GM20000 (cell line): ENCODE measurements around the gene TOR4A.

Experiments used
- DNase-seq: peaks from one replicate; pipeline ENCODE4 v3.0.0; 2012; ENCODE audit warnings: low spot score
- TF ChIP-seq, protein P1 (sequence below): IDR thresholded peaks from 2 replicates; pipeline ENCODE4 v1.5.1; 2012; ENCODE audit warnings: mild to moderate bottlenecking, control low read depth; ENCODE audit errors: extremely low read depth, missing control alignments

Gene TOR4A

DNA sequence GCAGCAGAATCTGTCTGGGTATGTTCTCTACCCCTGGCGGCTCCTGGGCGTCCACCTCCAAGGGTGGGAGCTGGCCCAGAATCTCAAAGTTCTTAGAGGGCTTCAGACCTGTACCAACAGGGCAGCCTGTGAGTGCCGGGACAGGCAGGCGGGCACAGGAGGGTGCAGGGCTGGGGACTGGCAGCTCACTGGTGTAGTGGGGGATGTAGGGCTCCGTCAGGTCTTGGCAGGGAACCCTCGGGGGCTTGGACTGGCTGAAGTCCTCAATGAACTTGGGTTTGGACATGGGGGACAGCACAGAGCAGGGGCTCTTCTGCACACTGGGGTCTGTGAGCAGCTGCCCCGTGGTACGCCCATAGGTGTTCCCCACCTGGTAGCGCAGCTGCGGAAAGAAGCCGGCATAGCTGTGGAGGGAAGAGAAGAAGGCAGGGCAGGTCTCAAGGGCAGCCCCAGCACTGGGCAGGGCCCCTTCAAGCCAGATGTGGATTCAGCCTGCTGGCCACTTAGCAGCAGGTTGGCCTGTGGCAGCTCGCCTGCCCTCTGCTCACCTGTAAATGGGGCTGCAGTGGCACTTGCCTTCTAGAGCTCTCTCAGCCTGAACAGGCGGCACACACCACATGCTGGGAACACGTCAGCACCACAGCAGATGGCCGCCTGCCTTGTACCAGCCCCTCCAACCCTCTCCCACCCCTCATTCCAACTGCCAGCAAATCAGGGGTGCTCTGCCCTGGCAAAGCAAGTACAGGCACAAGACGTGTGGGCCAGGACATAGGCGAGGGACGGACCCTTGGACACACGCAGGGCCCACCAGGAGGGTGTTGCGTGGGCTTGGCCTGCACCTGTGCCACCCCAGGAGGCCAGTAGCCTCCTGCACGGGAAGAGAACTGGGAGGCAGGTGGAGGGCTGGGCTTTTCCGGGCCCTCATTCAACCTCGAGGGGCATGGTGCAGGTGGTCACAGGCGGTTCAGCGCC lies 31.8 kb upstream of the TOR4A start:
- DNase-seq = no peak
- TF ChIP-seq, protein P1, sequence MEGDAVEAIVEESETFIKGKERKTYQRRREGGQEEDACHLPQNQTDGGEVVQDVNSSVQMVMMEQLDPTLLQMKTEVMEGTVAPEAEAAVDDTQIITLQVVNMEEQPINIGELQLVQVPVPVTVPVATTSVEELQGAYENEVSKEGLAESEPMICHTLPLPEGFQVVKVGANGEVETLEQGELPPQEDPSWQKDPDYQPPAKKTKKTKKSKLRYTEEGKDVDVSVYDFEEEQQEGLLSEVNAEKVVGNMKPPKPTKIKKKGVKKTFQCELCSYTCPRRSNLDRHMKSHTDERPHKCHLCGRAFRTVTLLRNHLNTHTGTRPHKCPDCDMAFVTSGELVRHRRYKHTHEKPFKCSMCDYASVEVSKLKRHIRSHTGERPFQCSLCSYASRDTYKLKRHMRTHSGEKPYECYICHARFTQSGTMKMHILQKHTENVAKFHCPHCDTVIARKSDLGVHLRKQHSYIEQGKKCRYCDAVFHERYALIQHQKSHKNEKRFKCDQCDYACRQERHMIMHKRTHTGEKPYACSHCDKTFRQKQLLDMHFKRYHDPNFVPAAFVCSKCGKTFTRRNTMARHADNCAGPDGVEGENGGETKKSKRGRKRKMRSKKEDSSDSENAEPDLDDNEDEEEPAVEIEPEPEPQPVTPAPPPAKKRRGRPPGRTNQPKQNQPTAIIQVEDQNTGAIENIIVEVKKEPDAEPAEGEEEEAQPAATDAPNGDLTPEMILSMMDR = no peak

DNA sequence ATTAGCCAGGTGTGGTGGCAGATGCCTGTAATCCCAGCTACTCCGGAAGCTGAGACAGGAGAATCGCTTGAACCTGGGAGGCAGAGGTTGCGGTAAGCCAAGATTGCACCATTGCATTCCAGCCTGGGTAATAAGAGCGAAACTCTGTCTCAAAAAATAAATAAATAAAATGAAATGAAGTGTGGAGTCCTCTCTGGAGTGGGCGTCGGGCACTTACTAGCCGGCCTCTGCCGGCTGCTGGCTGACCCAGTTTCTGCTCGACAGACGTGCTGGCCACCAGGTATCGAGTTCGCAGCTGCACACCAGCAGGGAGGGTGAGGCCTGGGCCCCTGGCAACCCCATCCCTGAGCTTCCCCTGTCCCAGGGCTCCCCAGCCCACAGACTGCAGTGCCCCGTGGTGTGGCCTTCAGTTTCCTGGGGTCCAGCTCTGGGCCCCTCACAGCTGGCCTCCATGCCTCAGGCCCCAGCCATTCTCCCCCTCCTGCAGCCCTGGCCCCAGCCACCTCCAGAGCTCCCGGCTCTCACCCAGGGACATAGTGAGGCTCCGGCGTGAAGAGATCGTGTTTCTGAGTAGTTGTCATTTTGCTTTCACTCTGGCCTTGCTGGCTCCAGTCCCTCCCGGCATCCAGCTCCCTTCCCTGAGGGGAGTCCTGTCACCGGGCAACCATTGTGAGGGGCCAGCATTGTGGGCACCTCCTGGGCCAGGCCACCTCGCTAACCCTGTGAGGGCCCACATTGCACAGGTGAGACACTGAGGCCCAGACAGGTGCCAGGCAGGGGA lies 30.2 kb upstream of the TOR4A start:
- TF ChIP-seq, protein P1 = no peak
- DNase-seq = no peak

DNA sequence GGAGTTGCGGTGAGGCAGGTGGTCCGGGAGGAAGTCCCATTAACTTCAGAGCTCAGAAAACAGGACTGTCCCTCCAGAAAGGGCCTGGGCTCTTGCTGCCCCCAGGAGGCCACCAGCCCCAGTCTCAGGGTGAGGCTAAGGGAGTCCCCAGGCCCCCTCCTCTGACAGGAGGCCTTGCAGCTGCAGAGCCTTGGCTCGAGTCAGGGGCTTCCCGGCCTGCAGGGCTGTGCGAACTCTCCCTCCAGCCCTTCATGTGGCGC lies 29.7 kb upstream of the TOR4A start:
- DNase-seq = no peak
- TF ChIP-seq, protein P1 = no peak

DNA sequence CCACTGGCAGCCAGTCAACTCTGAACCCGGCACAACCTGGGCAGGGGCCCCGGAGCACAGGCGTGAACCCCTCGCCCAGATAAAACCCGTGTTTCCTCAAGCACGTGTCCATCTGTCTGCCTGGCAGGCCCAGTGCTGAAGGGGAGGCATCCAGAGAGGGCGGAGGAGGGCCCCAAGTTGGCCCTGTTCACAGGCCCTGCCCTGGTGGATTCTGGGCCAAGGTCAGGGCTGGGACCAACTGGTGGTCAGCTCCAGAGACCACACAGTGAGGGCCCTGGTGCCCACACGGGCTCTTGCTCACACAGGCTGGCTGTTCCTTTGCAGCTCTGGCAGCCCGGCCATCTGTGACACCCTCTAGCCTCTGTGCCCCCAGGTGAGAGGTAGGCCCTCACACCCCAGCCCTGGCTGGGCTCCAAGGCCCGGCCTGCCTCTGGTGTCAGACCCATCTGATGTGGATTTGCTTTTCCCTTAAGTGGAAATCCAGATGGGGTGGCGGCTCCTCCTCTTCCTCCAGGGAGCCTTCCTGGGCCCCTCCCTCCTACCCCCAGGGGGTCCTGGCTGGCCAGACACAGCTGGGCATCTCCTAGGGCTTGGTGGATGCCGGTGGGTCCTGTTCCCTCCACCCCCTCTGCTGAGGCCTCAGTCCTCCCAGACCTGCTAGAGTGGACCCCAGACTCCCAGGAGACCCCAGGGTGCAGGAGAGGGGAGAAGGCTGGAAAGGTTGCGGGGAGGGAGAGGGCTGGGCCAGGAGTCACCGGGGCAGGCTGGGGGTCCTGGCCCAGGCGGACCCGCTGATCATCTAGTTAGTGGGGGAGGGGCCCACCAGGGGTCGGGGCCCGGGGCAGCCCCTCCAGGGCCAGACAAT lies 27.0 kb upstream of the TOR4A start:
- TF ChIP-seq, protein P1 = no peak
- DNase-seq = no peak

DNA sequence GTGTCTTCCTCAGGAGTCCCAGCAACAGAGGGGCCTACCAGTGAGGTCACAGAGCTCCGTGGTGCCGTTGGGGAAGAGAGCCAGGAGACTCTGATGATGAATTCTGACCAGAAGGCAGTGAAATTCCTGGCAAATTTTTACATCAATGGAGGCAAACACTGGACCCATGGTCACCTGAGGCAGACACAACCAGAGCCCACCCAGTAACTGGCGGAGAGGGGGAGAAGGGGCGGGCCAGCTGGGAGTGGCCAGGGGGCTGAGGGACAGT lies 26.4 kb upstream of the TOR4A start, which contains the start of gene STPG3:
Gene STPG3 (plus strand): TSS at position 93 of the 268 bp plus-strand sequence. CDS start 1 bp downstream, at position 94.
- TF ChIP-seq, protein P1 = no peak
- DNase-seq = no peak

DNA sequence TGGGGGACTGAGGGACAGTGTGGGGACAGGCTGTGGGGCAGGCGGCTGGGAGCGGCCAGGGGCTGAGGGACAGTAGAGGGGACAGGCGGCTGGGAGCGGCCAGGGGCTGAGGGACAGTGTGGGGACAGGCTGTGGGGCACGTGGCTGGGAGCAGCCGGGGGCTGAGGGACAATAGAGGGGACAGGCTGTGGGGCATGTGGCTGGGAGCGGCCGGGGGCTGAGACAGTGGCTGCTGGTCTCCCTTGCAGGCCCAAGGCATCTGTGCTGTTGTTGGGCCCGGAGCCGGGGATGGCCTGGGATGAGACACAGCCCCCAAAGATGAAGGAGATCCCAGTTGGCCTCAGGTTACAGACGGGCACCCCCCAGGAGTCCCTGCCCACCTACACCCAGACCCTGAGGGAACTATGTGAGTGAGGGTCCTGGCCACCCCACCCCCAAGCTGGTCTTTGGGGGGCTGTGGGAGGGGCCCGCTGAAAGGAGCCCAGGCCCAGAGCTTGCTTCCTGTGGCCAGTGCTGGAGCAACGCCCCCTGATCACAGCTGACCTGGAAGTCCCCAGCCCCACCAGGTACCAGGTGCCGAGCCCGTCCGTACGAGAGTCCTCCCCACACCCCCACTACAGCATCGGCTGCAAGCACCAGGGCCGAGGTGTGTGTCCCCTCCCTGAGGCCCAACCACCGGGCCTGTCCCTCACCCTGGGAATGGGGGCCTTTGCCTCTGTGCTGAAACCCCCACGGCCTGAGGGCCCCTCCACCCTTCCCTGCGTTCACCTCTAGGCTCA lies 25.8 kb upstream of the TOR4A start:
- TF ChIP-seq, protein P1 = no peak
- DNase-seq = no peak
